Natural killer cell (primary cell): ENCODE results near the gene QDPR. TPM values are rescaled to one million over a fixed set of nuclear protein-coding genes. Genes with fewer than 3 reads are reported as not detected.

Source experiments
- ATAC-seq, 3 donors: fragments of 150-1000 bp in 2 of 3; fragments of 200-7000 bp in 1 of 3; cut with Tn5 transposase; 1 replicate in 1 of 3; 2 replicates in 2 of 3; pipeline ENCODE4 v1.10.0; 2021; ENCODE audit warnings: mild to moderate bottlenecking in 2 of 3, moderate library complexity in 2 of 3
- DNase-seq, 2 donors: peaks; one replicate each; pipeline versions ENCODE4 v3.0.0 to v3.0.0-alpha.2; 2013 to 2021; ENCODE audit warnings: mixed read lengths in 1 of 2
- H3K27ac ChIP-seq: one replicate; pipeline ENCODE4 v1.5.1; 2013; ENCODE audit warnings: mild to moderate bottlenecking, low read length
- H3K27me3 ChIP-seq: one replicate; pipeline ENCODE4 v1.6.1; 2013; ENCODE audit warnings: low read length; ENCODE audit not compliant: control insufficient read depth, insufficient read depth
- H3K36me3 ChIP-seq: one replicate; pipeline ENCODE4 v1.6.1; 2013; ENCODE audit warnings: low read length; ENCODE audit not compliant: control insufficient read depth, insufficient read depth
- H3K4me1 ChIP-seq: one replicate; pipeline ENCODE4 v1.6.1; 2013; ENCODE audit warnings: low read length; ENCODE audit not compliant: control insufficient read depth, insufficient read depth
- H3K4me3 ChIP-seq: one replicate; pipeline ENCODE4 v1.5.1; 2013; ENCODE audit warnings: low read length
- H3K9me3 ChIP-seq: one replicate; pipeline ENCODE4 v1.6.1; 2013; ENCODE audit warnings: low read length; ENCODE audit not compliant: control insufficient read depth, insufficient read depth
- H3K27ac Mint-ChIP-seq, 2 donors: one replicate each; pipeline ENCODE4 v1.8.0; 2022; ENCODE audit warnings: mild to moderate bottlenecking in 2 of 2, mixed read lengths in 2 of 2, moderate library complexity in 1 of 2
- H3K27me3 Mint-ChIP-seq, 2 donors: one replicate each; pipeline ENCODE4 v1.8.0; 2022; ENCODE audit warnings: low read depth in 2 of 2, mixed read lengths in 2 of 2
- H3K36me3 Mint-ChIP-seq: one replicate; pipeline ENCODE4 v1.8.0; 2022; ENCODE audit warnings: mixed read lengths
- H3K4me1 Mint-ChIP-seq, 2 donors: one replicate each; pipeline ENCODE4 v1.8.0; 2022; ENCODE audit warnings: mixed read lengths in 2 of 2
- H3K4me3 Mint-ChIP-seq: one replicate; pipeline ENCODE4 v1.8.0; 2022; ENCODE audit warnings: mild to moderate bottlenecking, moderate library complexity, mixed read lengths
- H3K9me3 Mint-ChIP-seq, 2 donors: one replicate each; pipeline ENCODE4 v1.8.0; 2022; ENCODE audit warnings: mixed read lengths in 2 of 2
- WGBS: methylation state at CpG from one replicate; pipeline ENCODE4 v1.1.7; 2013; ENCODE audit warnings: missing lambda C conversion rate; ENCODE audit not compliant: insufficient coverage; 5-methylcytosine and 5-hydroxymethylcytosine counted together
- intact Hi-C: fragments of 100-400 bp; cut with micrococcal nuclease; formaldehyde crosslinking; loops from one replicate; pipeline ENCODE4 v1.14.2; 2022
- total RNA-seq, 4 donors: library from RNA; stranded (reverse); fragments of 120-200 nt in 1 of 4; gene quantifications; one replicate each; pipeline versions ENCODE4 v1.2.3 to v1.2.4, GENCODE V29; 2013 to 2022
- TF ChIP-seq, protein P1 (sequence below): fragments of 200-600 bp; IDR thresholded peaks from one replicate; pipeline ENCODE4 v1.8.0; 2022; ENCODE audit warnings: antibody characterized with exemption

The QDPR gene
- total RNA-seq, 3 donors from 2014 or later (not counting 1 experiment from before 2014, with no cell fraction given): 8.8 to 13.2 (median 12.4) TPM

DNA sequence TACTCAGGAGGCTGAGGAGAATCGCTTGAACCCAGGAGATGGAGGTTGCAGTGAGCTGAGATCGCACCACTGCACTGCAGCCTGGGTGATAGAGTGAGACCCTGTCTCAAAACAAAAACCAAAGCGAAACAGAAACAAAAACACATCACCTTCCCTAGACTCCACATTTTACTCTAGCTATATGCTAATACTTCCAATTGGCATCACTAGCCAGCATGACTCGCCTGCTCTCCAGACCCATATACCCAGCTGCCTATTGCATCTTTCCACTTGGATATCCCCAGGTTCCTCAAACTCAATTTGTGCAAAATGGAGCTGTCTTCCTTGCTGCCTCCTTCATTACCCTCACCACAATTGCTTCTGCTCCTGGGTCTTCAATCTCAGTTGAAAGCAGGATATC lies 42.7 kb upstream of the QDPR start:
- Histone ChIP-seq H3K27me3 (no peaks in the 10 kb centered on the region), H3K36me3 (no peaks in the 10 kb centered on the region), H3K4me1 (no peaks in the 10 kb centered on the region), H3K4me3 (no peak overlapping the region), H3K27ac (no peak overlapping the region), H3K9me3 (no peaks in the 10 kb centered on the region)
- Mint-ChIP-seq H3K4me1 (peaks cover under 1% of the 10 kb centered on the region in 2 donors), H3K4me3 (no peak overlapping the region), H3K27ac (no peak overlapping the region), H3K9me3 (no peaks in the 10 kb centered on the region), H3K27me3 (peaks cover 16 to 27% of the 10 kb centered on the region in 2 donors), H3K36me3 (no peaks in the 10 kb centered on the region)
- TF ChIP-seq, protein P1, sequence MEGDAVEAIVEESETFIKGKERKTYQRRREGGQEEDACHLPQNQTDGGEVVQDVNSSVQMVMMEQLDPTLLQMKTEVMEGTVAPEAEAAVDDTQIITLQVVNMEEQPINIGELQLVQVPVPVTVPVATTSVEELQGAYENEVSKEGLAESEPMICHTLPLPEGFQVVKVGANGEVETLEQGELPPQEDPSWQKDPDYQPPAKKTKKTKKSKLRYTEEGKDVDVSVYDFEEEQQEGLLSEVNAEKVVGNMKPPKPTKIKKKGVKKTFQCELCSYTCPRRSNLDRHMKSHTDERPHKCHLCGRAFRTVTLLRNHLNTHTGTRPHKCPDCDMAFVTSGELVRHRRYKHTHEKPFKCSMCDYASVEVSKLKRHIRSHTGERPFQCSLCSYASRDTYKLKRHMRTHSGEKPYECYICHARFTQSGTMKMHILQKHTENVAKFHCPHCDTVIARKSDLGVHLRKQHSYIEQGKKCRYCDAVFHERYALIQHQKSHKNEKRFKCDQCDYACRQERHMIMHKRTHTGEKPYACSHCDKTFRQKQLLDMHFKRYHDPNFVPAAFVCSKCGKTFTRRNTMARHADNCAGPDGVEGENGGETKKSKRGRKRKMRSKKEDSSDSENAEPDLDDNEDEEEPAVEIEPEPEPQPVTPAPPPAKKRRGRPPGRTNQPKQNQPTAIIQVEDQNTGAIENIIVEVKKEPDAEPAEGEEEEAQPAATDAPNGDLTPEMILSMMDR: no peak
- intact Hi-C loops: no loop called here
- 62% methylated on average over 4 of the region's 4 CpGs for WGBS
- DNase-seq (no peak), ATAC-seq (no peak)

DNA sequence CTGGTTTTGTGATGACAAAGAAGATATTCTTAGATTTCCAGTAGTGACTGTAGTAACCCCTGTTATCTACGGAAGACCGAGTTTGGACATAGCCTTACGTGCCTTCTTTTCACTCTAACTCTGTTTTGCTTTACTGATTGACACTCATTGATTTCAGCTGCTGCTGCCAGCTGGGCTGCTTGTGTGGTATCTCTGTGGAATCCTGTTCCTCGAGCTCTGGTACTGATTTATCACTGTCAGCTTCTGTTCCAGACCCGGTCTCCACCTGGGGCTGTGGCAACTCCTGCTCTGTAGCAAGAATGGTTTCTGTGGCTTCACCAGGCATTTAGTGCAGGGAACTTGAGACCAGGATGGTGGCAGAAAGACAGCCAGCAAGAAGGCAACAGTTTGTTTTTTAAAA lies 40.5 kb upstream of the QDPR start:
- TF ChIP-seq, protein P1: no peak
- no peak overlapping the region for H3K4me3 Mint-ChIP-seq
- H3K36me3 Mint-ChIP-seq: no peaks in the 10 kb centered on the region
- no peak overlapping the region for H3K27ac ChIP-seq
- DNase-seq: no peak
- H3K27me3 ChIP-seq: no peaks in the 10 kb centered on the region
- no peaks in the 10 kb centered on the region for H3K9me3 Mint-ChIP-seq
- no peak overlapping the region for H3K4me3 ChIP-seq
- 78% methylated on average over 5 of the region's 5 CpGs for WGBS
- no peaks in the 10 kb centered on the region for H3K4me1 ChIP-seq
- intact Hi-C loops: no loop called here
- no peaks in the 10 kb centered on the region for H3K36me3 ChIP-seq
- H3K27me3 Mint-ChIP-seq: peaks cover 16 to 27% of the 10 kb centered on the region in 2 donors
- no peaks in the 10 kb centered on the region for H3K9me3 ChIP-seq
- no peak for ATAC-seq
- peaks cover 6 to 7% of the 10 kb centered on the region in 2 donors for H3K4me1 Mint-ChIP-seq
- no peak overlapping the region for H3K27ac Mint-ChIP-seq

DNA sequence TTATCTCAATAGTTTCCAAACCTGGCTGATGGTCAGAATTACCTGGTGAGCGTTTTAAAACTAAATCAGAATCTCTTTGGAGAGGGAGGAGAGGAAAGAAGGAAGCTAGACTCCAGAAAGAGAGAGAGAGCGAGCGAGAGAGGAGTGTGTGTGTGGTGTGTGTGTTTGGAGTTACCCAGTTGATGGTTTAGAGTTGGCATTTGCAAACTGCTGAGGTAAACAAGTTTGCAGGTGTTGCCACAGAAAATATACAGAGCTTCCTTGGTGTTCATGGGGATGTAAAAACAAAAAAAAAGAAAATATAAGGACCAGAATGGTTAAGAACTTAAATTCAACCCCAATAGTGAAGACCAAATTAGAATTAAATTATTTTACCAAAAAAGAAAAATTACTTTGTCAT lies 38.7 kb upstream of the QDPR start:
- TF ChIP-seq, protein P1: no peak
- intact Hi-C loops: no loop called here
- no peak for ATAC-seq

DNA sequence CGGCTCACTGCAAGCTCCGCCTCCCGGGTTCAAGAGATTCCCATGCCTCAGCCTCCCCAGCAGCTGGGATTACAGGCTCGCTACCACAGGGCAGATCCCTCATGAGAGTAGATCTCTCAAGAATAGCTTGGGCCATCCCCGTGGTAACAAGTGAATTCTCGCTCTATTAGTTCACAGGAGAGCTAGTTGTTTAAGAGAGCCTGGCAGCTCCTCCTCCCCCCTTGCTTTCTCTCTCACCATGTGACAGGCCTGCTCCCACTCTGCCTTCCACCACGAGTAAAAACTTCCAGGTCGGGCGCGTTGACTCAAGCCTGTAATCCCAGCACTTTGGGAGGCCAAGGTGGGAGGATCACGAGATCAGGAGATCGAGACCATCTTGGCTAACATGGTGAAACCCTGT lies 34.8 kb upstream of the QDPR start:
- Mint-ChIP-seq H3K9me3 (no peaks in the 10 kb centered on the region), H3K4me3 (no peak overlapping the region), H3K36me3 (no peaks in the 10 kb centered on the region), H3K27me3 (peaks cover 16 to 32% of the 10 kb centered on the region in 2 donors), H3K4me1 (peaks cover 6 to 7% of the 10 kb centered on the region in 2 donors), H3K27ac (no peak overlapping the region)
- no peaks in the 10 kb centered on the region for H3K9me3 ChIP-seq
- intact Hi-C loops: no loop called here
- H3K4me3 ChIP-seq: no peak overlapping the region
- ATAC-seq (no peak), DNase-seq (no peak)
- TF ChIP-seq, protein P1: no peak
- WGBS: 90% methylated on average over 12 of the region's 12 CpGs
- no peaks in the 10 kb centered on the region for H3K4me1 ChIP-seq
- no peaks in the 10 kb centered on the region for H3K36me3 ChIP-seq
- H3K27ac ChIP-seq: no peak overlapping the region
- H3K27me3 ChIP-seq: no peaks in the 10 kb centered on the region

More for the DNA sequence above, 38.7 kb upstream of the QDPR start:
- H3K9me3 Mint-ChIP-seq: no peaks in the 10 kb centered on the region
- H3K4me1 Mint-ChIP-seq: peaks cover 6 to 7% of the 10 kb centered on the region in 2 donors
- H3K27me3 ChIP-seq: no peaks in the 10 kb centered on the region
- no peak overlapping the region for H3K4me3 ChIP-seq
- no peak overlapping the region for H3K4me3 Mint-ChIP-seq
- peaks cover 12 to 19% of the 10 kb centered on the region in 2 donors for H3K27me3 Mint-ChIP-seq
- no peak overlapping the region for H3K27ac Mint-ChIP-seq
- H3K4me1 ChIP-seq: no peaks in the 10 kb centered on the region
- no peaks in the 10 kb centered on the region for H3K9me3 ChIP-seq
- H3K36me3 ChIP-seq: no peaks in the 10 kb centered on the region
- no peak overlapping the region for H3K27ac ChIP-seq
- no peak for DNase-seq
- 90% methylated on average over 3 of the region's 3 CpGs for WGBS
- no peaks in the 10 kb centered on the region for H3K36me3 Mint-ChIP-seq
